Measurements from ENCODE around the gene DPP6. TPM values are rescaled to one million over a fixed set of nuclear protein-coding genes. Genes with fewer than 3 reads are reported as not detected.

DPP6 gene
- total RNA-seq, 1 experiment from 2014 or later: not detected

GRCh38 chr7:154844955-154845354, 792.8 kb downstream of the DPP6 start:
- Histone ChIP-seq H3K9me3 (ENCODE audit: control insufficient read depth, insufficient read depth, low read depth, low read length) (no peaks in the 10 kb centered on the region), H3K27ac (ENCODE audit: low read length) (no peak overlapping the region), H3K4me3 (ENCODE audit: low read depth in 2 of 2, low read length in 2 of 2) (no peak overlapping the region), H3K4me1 (ENCODE audit: control insufficient read depth, insufficient read depth, low read length) (no peaks in the 10 kb centered on the region; the same call in 1 of the 2 replicates), H3K36me3 (ENCODE audit: control insufficient read depth, insufficient read depth, low read length) (no peaks in the 10 kb centered on the region), H3K27me3 (ENCODE audit: control insufficient read depth, insufficient read depth, low read length) (peaks cover 22% of the 10 kb centered on the region)
- in situ Hi-C loops (cut with HindIII; ENCODE audit: low pct_unique_long_range_greater_than_20kb, low sequenced_read_pairs) (no loop called here), intact Hi-C loops (cut with micrococcal nuclease; ENCODE audit: unreplicated experiment) (no loop called here)
- ATAC-seq (no peak), DNase-seq (ENCODE audit: low read depth, low spot score) (no peak)
- no TSS peak for BruUV-seq (replicated peaks)
- POLR2A ChIA-PET: no interaction called here
- TF ChIP-seq POLR2AphosphoS5 (IDR thresholded peaks at IDR 0.05; ENCODE audit: low read depth, low read length) (no peak), SIN3A (IDR thresholded peaks at IDR 0.05; ENCODE audit: borderline replicate concordance, insufficient read depth, low read depth, low read length) (no peak)
- TF ChIP-seq, protein P1, sequence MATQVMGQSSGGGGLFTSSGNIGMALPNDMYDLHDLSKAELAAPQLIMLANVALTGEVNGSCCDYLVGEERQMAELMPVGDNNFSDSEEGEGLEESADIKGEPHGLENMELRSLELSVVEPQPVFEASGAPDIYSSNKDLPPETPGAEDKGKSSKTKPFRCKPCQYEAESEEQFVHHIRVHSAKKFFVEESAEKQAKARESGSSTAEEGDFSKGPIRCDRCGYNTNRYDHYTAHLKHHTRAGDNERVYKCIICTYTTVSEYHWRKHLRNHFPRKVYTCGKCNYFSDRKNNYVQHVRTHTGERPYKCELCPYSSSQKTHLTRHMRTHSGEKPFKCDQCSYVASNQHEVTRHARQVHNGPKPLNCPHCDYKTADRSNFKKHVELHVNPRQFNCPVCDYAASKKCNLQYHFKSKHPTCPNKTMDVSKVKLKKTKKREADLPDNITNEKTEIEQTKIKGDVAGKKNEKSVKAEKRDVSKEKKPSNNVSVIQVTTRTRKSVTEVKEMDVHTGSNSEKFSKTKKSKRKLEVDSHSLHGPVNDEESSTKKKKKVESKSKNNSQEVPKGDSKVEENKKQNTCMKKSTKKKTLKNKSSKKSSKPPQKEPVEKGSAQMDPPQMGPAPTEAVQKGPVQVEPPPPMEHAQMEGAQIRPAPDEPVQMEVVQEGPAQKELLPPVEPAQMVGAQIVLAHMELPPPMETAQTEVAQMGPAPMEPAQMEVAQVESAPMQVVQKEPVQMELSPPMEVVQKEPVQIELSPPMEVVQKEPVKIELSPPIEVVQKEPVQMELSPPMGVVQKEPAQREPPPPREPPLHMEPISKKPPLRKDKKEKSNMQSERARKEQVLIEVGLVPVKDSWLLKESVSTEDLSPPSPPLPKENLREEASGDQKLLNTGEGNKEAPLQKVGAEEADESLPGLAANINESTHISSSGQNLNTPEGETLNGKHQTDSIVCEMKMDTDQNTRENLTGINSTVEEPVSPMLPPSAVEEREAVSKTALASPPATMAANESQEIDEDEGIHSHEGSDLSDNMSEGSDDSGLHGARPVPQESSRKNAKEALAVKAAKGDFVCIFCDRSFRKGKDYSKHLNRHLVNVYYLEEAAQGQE (IDR thresholded peaks at IDR 0.05; ENCODE audit: insufficient read depth in 1 of 2, low read depth in 2 of 2, low read length in 1 of 2): no peak
- CTCF ChIA-PET: no interaction called here

DNA sequence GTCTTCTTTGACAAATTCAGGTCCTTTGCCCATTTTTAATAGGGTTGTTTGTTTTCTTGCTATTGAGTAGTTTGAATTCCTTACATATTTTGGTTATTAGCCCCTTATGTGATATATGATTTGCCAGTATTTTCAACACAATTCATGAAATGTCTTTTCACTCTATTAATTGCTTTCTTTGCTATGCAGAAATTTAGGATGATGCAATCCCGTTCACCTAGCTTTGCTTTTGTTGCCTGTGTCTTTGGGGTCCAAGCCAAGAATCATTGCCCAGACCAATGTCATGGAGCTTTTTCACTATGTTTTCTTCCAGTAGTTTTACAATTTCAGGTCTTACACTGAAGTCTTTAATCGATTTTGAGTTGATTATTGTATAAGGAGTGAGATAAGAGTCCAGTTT, 796.3 kb downstream of the DPP6 start:
- Histone ChIP-seq H3K4me3 (ENCODE audit: low read depth in 2 of 2, low read length in 2 of 2) (no peak overlapping the region), H3K27ac (ENCODE audit: low read length) (no peak overlapping the region), H3K9me3 (ENCODE audit: control insufficient read depth, insufficient read depth, low read depth, low read length) (no peaks in the 10 kb centered on the region), H3K4me1 (ENCODE audit: control insufficient read depth, insufficient read depth, low read length) (no peaks in the 10 kb centered on the region), H3K36me3 (ENCODE audit: control insufficient read depth, insufficient read depth, low read length) (no peaks in the 10 kb centered on the region), H3K27me3 (ENCODE audit: control insufficient read depth, insufficient read depth, low read length) (peaks cover 3% of the 10 kb centered on the region; the same call in 1 of the 2 replicates)
- POLR2A ChIA-PET: no interaction called here
- intact Hi-C loops (cut with micrococcal nuclease; ENCODE audit: unreplicated experiment) (no loop called here), in situ Hi-C loops (cut with HindIII; ENCODE audit: low pct_unique_long_range_greater_than_20kb, low sequenced_read_pairs) (no loop called here)
- no TSS peak for BruUV-seq (replicated peaks)
- CTCF ChIA-PET: no interaction called here
- DNase-seq (ENCODE audit: low read depth, low spot score) (no peak), ATAC-seq (no peak)
- no peak for TF ChIP-seq SIN3A (IDR thresholded peaks at IDR 0.05; ENCODE audit: borderline replicate concordance, insufficient read depth, low read depth, low read length)
- TF ChIP-seq, protein P1 (IDR thresholded peaks at IDR 0.05; ENCODE audit: insufficient read depth in 1 of 2, low read depth in 2 of 2, low read length in 1 of 2): no peak
- TF ChIP-seq TCF7L2 (IDR thresholded peaks at IDR 0.05; ENCODE audit: low read depth, low read length): no peak
- TF ChIP-seq POLR2AphosphoS5 (IDR thresholded peaks at IDR 0.05; ENCODE audit: low read depth, low read length): no peak
- TF ChIP-seq, protein P2, sequence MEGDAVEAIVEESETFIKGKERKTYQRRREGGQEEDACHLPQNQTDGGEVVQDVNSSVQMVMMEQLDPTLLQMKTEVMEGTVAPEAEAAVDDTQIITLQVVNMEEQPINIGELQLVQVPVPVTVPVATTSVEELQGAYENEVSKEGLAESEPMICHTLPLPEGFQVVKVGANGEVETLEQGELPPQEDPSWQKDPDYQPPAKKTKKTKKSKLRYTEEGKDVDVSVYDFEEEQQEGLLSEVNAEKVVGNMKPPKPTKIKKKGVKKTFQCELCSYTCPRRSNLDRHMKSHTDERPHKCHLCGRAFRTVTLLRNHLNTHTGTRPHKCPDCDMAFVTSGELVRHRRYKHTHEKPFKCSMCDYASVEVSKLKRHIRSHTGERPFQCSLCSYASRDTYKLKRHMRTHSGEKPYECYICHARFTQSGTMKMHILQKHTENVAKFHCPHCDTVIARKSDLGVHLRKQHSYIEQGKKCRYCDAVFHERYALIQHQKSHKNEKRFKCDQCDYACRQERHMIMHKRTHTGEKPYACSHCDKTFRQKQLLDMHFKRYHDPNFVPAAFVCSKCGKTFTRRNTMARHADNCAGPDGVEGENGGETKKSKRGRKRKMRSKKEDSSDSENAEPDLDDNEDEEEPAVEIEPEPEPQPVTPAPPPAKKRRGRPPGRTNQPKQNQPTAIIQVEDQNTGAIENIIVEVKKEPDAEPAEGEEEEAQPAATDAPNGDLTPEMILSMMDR (IDR thresholded peaks at IDR 0.05): no peak

Data from Panc1 (cell line).